Endothelial cell (in vitro differentiated cells): Measurements from ENCODE around the gene PPP1R1B. TPM values are rescaled to one million over a fixed set of nuclear protein-coding genes. Genes with fewer than 3 reads are reported as not detected.

Experiments
- DNase-seq: peaks from one replicate; pipeline ENCODE4 v3.0.0; 2021; ENCODE audit warnings: low spot score
- H3K27ac Mint-ChIP-seq: one replicate; pipeline ENCODE4 v1.8.0; 2021; ENCODE audit warnings: mixed read lengths, inconsistent platforms; ENCODE audit not compliant: unreplicated experiment
- H3K27me3 Mint-ChIP-seq: one replicate; pipeline ENCODE4 v1.8.0; 2021; ENCODE audit warnings: mild to moderate bottlenecking, moderate library complexity, mixed read lengths, inconsistent platforms; ENCODE audit not compliant: unreplicated experiment
- H3K36me3 Mint-ChIP-seq: one replicate; pipeline ENCODE4 v1.8.0; 2021; ENCODE audit warnings: mild to moderate bottlenecking, low read depth, mixed read lengths, inconsistent platforms; ENCODE audit not compliant: unreplicated experiment
- H3K4me1 Mint-ChIP-seq: one replicate; pipeline ENCODE4 v1.8.0; 2021; ENCODE audit warnings: mild to moderate bottlenecking, mixed read lengths, inconsistent platforms; ENCODE audit not compliant: unreplicated experiment
- H3K4me3 Mint-ChIP-seq: one replicate; pipeline ENCODE4 v1.8.0; 2021; ENCODE audit warnings: mild to moderate bottlenecking, mixed read lengths, inconsistent platforms; ENCODE audit not compliant: unreplicated experiment
- H3K9me3 Mint-ChIP-seq: one replicate; pipeline ENCODE4 v1.8.0; 2021; ENCODE audit warnings: mixed read lengths, inconsistent platforms; ENCODE audit not compliant: unreplicated experiment
- CTCF ChIP-seq: fragments of 200-600 bp; sonication (generic); IDR thresholded peaks from one replicate; pipeline ENCODE4 v1.5.0; 2021; ENCODE audit warnings: antibody characterized with exemption; ENCODE audit not compliant: unreplicated experiment
- total RNA-seq: library from RNA; stranded (reverse); fragmentation: NEBNext Ultra II Directional; extraction: Animal tissue kit (Norgen Biotek cat#: 25700); gene quantifications from one replicate; pipeline ENCODE4 v1.2.1, GENCODE V29; 2021; ENCODE audit not compliant: unreplicated experiment

PPP1R1B gene
- total RNA-seq, 1 donor from 2014 or later = not detected

GRCh38 chr17:39621523-39622379, 5.0 kb upstream of the PPP1R1B start:
- Mint-ChIP-seq H3K4me3 (no peak overlapping the region), H3K4me1 (peaks cover 4% of the 10 kb centered on the region), H3K27me3 (peaks cover 16% of the 10 kb centered on the region), H3K36me3 (no peaks in the 10 kb centered on the region), H3K9me3 (no peaks in the 10 kb centered on the region), H3K27ac (no peak overlapping the region)
- TF ChIP-seq CTCF = peak; percentile 100
- DNase-seq = peak; percentile 93

- Mint-ChIP-seq H3K4me3 (no peak overlapping the region), H3K36me3 (no peaks in the 10 kb centered on the region), H3K27ac (no peak overlapping the region), H3K27me3 (peaks cover 14% of the 10 kb centered on the region), H3K9me3 (no peaks in the 10 kb centered on the region), H3K4me1 (peaks cover 4% of the 10 kb centered on the region)
- no peak for DNase-seq
- TF ChIP-seq CTCF = no peak
Observed at GRCh38 chr17:39622380-39623006, 4.3 kb upstream of the PPP1R1B start.

- Mint-ChIP-seq H3K4me3 (no peak overlapping the region), H3K4me1 (peaks cover 4% of the 10 kb centered on the region), H3K36me3 (no peaks in the 10 kb centered on the region), H3K27ac (no peak overlapping the region), H3K9me3 (no peaks in the 10 kb centered on the region), H3K27me3 (peaks cover 15% of the 10 kb centered on the region)
- DNase-seq = peak; percentile 92
- peak; percentile 93 for TF ChIP-seq CTCF
Observed at GRCh38 chr17:39623356-39623950, 3.3 kb upstream of the PPP1R1B start.

- Mint-ChIP-seq H3K27ac (peak overlapping the region; percentile 25), H3K4me1 (peaks cover 4% of the 10 kb centered on the region), H3K4me3 (no peak overlapping the region), H3K36me3 (no peaks in the 10 kb centered on the region), H3K27me3 (peaks cover 17% of the 10 kb centered on the region), H3K9me3 (no peaks in the 10 kb centered on the region)
- no peak for DNase-seq
- TF ChIP-seq CTCF = no peak
Observed at GRCh38 chr17:39624313-39624712, 2.4 kb upstream of the PPP1R1B start.
